Stimulated activated naive CD4-positive, alpha-beta T cell treated with Interleukin-2 at 50 U/mL for 16 hours (primary cell): ENCODE data around the gene IQGAP2.
"Not testable (repeated sequence)": the region's sequence is repeated elsewhere in the genome, so short reads cannot be mapped to it uniquely, and the experiment has no call there.

Experiments used
- DNase-seq: peaks from one replicate; lab custom pipeline; 2025; lab: John Stamatoyannopoulos, UW

IQGAP2 gene

DNA sequence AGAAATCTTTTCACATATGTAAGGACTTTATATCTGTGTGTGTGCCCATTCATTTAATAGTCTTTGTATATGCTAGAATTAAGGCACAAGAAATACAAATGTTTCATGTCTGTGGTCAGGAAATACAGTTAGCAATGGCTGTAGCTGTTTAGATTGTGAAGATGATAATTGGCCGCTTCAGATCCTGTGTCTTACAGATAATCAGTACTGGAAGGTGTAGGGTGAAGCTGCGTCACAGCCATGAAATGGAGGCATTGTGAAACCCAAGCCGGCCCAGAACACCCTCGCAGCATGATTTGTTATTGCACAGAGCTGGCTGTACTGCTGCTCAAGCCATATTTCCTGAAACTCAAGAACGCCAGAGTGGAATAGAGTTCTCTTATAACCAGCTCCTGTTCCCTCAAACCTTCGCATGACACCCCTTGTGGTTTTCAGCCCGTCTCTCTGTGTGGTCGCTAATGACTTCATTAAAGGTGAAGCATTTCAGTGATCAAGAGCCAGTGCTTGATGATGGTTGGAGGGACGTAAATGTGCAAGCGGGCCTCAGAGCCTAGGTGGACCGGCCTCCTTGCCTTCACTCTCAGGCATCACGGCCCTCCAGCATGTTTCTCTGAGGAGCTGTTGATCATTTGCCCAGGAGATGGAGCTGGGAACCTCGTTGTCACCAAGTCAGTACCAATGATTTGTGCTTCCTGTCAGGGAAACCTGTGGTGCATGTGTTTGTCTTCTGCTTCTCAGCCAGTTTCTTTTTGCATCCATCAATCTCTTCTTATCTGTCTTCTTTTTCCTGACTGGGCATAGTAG is 140.0 kb downstream of the IQGAP2 start:
- peak; percentile 71 for DNase-seq

- peak; percentile 57 for DNase-seq
These were observed 141.3 kb downstream of the IQGAP2 start for GRCh38 chr5:76544268-76544926.

DNA sequence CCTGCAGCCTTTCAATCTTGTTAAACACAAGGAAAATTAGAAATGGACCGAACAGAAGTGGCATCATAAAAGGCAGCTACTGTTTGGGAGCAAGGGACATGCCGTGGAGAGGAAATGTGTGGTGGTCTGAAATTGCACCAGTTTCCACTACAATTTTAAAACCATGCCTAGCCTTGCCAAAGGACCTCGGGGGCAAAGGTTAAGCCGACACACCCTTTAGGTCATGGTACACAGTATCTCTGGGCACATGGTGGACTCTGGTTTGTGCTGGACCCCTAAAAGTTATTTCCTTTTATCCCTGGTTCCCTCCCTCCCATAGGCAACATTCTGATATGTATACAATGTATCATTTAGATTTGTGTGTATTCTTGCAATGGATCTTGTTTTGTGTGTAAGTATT is 142.1 kb downstream of the IQGAP2 start:
- DNase-seq = no peak

GRCh38 chr5:76546497-76547102 is 143.5 kb downstream of the IQGAP2 start:
- DNase-seq = peak; percentile 57

GRCh38 chr5:76547242-76547890 is 144.3 kb downstream of the IQGAP2 start:
- DNase-seq = peak; percentile 43

DNA sequence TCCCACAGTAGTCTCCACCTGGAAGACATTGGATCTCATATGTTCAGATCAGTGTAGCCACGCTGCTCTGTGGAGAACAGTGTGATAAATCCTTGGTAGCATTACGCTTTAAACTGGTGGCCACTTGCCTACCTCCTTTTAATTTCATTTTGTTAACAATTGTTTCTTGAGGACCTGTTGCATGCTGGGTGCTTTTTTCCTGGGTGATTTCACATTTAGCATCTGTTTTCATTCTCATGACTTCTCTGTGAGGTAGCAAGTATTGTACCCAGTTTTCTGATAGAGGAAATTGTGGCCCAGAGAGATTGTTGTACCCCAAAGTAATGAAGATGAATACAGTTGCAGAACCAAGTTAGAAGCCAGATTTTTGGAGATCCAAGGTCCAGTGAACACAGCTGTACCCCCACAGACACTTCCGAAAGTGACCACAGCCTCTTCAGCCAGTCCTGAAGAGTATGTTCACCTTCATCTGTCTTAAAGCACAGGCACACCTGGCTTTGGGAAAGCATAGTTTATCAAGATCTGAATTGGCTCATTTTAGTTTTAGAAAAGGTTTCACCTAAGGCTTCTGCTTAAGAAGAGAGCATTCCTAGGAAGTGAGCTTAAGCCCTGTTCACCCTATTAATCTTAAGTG is 144.9 kb downstream of the IQGAP2 start:
- no peak for DNase-seq

DNA sequence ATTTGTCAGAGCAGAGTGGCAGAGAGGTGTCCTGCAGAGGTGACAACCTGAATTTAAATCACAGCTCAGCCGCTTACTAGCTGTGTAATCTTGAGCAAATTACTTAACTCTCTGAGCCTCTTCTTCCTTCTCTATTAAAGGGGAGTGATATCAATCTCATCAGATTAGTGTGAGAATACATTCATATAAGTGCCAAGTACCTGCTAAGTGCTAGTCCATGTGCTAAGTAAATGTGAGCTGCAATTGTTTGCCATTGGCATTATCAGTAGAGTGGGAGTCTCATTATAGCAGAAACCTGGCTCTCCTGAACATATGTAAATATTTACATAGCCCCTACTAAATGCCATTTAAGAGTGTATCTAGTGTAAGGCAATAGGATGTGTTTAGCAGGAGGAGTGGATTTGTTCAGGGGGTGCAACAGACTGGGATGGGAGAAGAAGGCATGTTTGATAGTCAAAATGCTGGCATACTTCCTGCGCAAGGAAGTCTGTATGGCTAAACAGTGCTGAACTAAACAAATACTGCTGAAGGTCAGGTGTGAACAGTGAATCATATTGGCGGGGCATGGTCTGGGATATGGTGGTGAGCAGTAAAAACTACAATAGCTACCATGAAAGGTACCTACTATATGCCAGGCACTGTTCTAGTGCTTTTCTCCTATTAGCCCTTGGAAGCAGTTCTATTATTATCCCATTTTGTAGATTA is 145.6 kb downstream of the IQGAP2 start:
- DNase-seq = no peak

- not testable (repeated sequence) for DNase-seq
These were observed 147.8 kb downstream of the IQGAP2 start for GRCh38 chr5:76550881-76551280.

GRCh38 chr5:76552546-76552945 is 149.5 kb downstream of the IQGAP2 start:
- no peak for DNase-seq

DNA sequence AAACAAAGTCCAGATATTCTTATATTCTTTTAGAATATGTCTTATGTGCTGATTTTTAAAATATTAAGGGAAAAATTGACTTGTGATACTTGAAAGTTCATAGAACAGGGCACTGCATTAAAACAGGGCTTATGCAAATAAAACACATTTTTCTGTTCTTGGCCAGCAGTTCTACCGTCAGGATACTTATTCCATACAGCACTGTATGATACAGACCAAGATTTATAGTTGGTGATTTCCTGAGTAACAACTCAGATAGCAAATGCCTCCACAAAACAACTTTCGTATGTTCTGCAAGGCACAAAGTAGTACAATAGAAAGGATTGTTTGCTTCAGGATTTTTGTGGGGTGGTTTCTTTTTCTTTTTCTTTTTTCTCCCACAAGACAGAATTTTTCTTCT is 150.2 kb downstream of the IQGAP2 start:
- no peak for DNase-seq

DNA sequence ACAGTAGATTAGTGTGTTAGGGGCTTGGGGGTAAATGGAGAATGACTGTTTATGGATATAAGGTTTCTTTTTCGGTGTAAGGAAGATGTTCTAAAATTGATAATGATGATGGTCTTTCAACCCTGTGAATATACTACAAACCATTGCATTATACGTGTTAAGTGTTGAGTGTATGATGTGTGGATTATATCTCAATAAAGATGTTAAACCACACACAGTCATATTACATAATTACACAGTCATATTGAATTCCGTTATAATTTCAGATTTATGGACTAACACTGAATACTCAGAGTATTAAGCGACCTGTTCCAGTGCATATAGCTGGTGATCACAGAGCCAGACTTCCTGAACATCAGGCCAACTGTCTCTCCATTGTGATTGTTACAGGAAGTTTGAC is 152.0 kb downstream of the IQGAP2 start:
- no peak for DNase-seq

- DNase-seq = no peak
These were observed 152.6 kb downstream of the IQGAP2 start for GRCh38 chr5:76555717-76556116.

DNA sequence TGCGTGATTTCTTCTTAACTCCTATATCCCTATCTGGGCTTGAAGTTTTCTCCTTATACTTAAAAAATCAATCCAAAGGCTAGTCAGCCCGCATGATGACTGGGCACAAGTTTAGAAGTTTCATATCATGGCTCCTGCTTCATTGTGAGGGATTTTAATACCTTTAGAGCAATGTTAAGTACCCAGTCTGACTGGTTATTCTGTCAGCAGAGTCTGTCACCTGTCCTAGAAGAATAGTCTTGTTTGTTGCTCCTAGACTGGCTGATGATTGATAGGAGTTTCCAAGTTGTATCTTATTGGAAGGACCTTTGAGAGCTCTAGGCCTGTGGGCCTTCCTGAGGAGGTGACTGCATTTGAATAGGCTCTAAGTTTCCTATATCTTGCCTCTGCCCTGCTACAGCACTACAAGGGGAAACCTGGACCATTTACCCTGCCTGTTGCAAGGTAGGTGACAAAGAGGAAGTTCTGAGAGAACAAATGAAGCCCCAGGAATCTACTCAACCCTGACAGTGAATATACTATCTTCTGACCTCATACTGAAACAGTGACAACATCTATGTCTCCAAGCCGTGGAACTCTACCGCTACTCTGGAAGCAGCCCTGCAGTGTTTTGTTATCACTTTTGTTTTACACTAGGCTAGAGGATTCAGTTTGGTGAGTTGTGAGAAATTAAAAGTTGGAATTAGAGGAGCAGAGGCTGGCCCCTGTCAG is 153.6 kb downstream of the IQGAP2 start:
- DNase-seq = no peak

- no peak for DNase-seq
These were observed 158.1 kb downstream of the IQGAP2 start for GRCh38 chr5:76560952-76561891.

DNA sequence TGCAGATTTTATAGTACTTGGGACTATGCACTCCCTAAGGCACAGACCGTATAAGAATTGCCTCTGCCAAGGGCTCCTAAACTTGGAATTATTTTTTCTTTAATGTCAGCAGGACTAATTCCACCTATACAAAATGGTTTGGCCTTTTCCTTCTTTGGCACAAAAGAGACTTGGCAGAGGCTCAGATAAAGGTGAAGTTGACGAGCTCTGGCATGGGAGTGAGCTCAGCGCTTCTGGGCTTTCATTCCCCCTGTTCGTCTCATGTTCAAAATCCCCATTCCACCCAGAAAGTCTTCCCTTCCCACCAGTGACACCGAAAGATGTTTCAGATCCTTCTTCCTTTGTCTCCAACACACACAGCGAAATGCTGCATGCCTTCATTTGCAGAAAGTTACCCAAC is 158.9 kb downstream of the IQGAP2 start:
- no peak for DNase-seq

DNA sequence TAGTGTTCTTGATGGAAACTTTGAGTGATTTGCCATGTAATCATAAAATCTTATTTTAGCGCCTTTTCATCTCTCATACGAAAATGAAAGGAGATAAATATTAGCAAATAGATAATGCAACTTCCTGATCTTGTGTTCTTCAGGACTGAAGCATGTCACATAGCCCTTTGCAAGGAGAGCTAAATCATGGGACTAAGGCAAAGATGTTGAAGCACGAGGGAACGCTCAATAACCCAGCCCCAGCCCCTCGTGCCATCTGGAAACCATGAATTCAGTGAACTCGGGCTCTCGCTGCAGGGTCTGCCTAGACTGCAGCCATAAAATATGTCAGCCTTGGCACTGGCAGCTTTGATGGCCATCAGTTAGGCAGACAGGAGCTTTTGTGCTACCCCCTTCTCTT is 161.9 kb downstream of the IQGAP2 start:
- no peak for DNase-seq

- no peak for DNase-seq
These were observed 167.1 kb downstream of the IQGAP2 start for GRCh38 chr5:76570153-76570552.

DNA sequence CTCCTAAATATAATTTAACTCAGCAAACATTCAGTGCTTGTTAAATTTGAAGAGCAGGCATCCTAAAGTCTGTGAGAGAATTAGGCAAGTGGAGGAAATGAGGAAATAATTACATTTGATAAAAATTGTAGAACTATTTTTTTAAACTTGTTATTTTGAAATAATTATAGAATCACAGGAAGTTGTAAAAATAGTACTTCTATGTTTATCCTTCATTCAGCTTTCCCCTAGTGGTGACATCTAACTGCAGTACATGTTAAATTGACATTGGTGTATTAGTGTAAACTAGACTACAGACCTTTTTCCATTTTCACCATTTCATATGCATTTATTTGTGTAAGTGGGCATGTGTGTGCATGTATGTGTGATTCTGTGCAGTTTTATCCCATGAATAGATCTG is 168.5 kb downstream of the IQGAP2 start:
- no peak for DNase-seq

- DNase-seq = no peak
These were observed 173.4 kb downstream of the IQGAP2 start for GRCh38 chr5:76576450-76576849.

DNA sequence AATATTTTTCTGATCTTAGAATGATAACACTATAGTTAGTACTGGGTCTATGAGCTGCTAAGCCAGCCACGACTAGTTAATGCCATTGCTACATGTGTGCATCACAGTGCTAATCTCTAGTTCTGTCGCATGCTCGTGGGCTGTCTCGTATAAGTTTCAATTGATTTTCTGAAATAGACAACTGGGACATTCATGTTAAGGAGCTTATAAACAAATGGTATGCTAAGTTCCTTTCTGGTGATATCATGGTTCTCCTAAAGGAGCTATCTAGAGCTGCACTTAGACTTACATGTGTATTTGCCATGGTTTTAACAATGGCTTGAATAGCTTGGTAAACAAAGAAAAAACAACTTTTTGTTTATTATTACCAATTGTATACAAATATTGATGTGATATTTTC is 173.9 kb downstream of the IQGAP2 start:
- no peak for DNase-seq
